Right forelimb (tissue), 1 donor: ENCODE results near the gene BYSL.
"Not testable (repeated sequence)": the region's sequence is repeated elsewhere in the genome, so short reads cannot be mapped to it uniquely, and the experiment has no call there.

Experiments used
- DNase-seq: peaks from one replicate; pipeline ENCODE4 v3.0.0-alpha.2; 2018

The BYSL gene

GRCh38 chr6:41917528-41917927 is 3.8 kb upstream of the BYSL start:
- no peak for DNase-seq

GRCh38 chr6:41921712-41921998 is 356 bp downstream of the BYSL start:
- no peak for DNase-seq

DNA sequence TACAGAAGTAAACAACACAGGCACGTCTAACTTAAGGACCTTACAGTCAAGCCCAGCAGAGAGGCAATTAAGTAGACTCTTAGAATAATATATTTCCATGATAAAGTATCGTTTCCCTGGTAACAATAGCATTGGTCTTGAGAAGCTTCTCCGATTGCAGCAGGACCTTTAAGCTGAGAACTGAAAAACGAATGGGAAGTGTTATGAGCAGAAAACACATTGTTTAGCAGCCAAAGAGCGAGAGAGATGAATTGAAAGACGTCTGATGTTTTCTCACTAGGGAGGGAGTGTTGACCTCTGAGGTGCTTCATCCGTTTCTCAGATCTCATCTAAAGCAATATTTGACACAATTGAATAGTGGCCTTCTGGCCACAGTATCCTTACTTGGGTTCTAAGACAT is 855 bp downstream of the BYSL start:
- DNase-seq: peak; percentile 1

DNA sequence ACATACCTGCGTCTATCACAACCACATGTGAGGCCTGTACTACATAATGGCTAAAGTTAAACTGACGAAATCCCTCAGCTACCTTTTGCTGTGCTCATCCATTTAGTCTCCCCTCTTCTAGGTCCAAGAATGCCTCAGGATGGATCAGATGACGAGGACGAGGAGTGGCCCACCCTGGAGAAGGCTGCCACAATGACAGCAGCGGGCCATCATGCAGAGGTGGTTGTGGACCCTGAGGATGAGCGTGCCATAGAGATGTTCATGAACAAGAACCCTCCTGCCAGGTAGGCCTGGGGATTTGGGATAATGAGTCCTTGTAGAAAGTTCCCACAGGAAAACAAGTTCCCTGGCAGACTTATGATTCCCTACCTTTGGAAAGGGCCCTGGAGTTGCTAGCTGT is 6.0 kb downstream of the BYSL start:
- DNase-seq: no peak

DNA sequence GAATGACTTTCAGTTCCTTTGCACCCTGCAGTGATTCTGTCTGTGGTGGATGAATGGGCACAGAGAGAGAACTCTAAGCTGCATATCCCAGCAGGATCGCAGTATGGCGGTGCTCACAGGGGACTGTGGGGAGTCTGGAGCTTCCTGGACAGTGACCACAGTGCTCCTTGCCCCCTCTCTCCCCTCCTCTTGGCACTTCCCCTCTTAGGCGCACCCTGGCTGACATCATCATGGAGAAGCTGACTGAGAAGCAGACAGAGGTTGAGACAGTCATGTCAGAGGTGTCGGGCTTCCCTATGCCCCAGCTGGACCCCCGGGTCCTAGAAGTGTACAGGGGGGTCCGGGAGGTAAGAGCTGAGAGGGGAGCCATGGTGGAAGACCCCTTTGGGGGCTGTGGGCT is 8.6 kb downstream of the BYSL start:
- no peak for DNase-seq

DNA sequence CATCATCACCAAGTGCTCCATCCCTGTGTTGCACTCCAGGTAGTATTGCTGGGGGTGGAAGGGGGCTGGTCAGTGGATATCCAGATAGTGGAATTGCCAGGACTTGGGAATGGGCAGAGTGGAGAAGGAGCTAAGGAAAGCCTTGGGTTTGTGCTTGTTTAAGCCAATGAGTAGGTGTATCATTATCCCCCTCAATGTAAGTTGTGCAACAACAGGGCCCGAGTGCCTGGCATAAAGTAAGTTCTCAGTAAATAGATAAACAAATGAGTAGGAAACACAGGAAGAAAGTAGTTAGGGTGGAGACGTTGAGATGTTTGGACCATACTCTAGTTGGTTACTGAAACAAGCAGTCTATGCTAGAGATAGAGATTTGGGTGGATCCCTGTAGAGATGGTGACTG is 10.5 kb downstream of the BYSL start:
- DNase-seq: no peak

GRCh38 chr6:41932378-41932777 is 11.1 kb downstream of the BYSL start:
- no peak for DNase-seq

DNA sequence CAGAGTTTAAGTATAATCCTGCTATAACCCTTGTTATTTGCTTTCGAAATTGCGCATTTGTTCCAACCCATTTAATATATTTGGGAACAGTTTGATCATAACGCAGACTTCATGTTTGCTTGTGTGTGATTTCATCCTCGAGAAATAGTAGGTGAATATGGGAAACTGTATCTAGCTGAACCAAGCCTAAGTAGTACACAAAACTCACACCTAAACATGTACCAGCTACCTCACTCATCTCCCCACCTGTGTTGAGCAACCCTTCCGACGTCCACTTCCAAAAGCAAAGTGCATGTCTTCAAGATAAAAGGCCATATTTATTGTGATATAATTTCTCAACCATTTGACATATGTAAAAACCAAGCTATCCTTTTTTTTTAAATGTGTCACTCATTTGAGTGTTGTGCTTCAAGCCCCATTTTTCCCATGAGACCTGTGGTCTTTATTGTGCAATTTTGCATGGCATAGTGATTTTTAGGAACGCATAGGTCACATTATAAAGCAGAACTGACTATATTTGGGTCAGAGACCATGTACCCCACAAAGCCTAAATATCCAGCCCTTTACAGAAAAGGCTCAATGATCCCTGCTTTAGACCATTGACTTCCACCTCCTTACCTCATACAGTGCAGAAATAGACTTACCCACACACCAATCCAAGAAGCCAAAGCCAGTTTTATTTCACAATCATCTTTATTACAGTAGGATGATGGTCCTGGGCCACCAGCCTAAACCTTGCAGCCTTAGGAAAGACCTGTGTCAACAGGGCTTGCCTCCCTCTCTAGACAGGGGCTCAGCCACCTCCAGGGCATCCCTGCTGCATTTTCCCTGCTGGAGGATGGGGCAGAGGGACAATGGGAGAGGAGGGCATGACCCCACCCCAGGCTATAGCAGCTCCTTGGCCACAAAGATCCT is 13.2 kb downstream of the BYSL start:
- no peak for DNase-seq

DNA sequence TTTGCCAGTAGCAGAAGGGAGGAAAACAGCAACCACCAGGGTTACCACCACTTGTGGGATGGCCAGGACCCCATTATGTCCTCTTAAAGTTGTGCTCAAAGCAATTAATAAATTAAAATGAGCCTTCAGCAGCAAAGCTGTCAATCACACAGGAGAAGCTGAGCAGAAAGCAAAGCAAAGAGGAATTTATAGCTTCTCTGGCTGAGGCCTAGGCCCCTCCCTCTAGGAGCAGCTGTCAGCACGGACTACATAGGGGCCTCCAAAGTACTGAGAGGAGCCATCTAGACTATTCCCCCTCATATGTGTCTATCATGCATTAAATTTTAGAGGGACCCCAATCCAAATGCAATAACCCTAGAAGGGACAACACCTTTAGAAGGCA is 13.9 kb downstream of the BYSL start:
- no peak for DNase-seq

DNA sequence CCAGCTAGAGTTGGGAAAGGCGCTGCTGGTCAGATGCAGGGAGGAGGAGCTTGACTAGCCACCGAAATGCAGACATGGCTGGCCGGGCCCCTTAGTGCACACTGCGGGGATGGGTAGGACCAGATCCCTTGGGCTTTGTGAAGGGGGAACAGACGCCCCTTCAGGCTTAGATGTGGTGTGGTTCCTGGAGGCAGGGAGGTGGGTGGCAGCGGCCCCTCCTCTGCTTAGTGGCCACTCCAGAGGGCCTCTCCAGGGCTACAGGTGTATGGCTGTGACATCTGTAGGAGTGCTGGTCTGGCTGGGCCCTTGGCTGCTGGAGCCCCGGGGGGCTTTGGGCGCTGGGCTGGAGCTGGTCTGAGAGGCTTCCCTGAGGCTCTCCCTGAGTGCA is 14.4 kb downstream of the BYSL start:
- DNase-seq: no peak

GRCh38 chr6:41936073-41936837 is 15.0 kb downstream of the BYSL start:
- peak; percentile 64 for DNase-seq

GRCh38 chr6:41937472-41937860 is 16.2 kb downstream of the BYSL start:
- no peak for DNase-seq

DNA sequence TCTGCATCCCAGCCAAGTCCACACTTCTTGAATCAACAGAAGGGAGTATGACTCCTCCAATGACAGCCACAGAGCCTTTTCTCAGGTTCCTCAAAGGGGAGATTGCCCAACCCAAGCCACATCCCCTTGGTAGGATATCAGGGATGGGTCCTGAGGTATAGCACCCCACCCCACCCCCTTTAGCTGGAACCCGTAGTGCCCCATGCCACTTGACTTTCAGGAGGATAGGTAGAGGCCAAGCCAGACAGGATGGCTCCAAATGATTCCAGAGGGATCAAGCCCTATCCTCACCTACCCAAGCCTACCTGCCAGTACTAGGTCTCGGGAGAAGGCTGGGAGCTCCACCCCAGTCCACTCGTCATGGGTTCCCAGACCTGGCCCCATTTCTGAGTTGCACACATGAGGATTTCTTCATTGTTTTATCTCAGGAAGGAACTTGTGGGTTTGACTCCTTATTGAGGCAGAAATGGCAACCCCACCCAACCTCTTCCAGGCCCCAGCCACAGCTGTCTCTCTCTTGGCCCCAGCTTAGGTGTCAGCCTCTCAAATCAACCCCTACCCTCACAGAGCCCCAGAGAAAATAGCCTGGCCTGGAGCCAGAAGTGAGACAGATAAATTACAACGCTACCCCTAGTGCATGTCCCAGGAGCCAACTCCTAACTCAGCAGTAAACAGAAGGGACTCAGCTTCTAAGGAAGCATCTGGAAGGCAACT is 16.7 kb downstream of the BYSL start:
- no peak for DNase-seq

DNA sequence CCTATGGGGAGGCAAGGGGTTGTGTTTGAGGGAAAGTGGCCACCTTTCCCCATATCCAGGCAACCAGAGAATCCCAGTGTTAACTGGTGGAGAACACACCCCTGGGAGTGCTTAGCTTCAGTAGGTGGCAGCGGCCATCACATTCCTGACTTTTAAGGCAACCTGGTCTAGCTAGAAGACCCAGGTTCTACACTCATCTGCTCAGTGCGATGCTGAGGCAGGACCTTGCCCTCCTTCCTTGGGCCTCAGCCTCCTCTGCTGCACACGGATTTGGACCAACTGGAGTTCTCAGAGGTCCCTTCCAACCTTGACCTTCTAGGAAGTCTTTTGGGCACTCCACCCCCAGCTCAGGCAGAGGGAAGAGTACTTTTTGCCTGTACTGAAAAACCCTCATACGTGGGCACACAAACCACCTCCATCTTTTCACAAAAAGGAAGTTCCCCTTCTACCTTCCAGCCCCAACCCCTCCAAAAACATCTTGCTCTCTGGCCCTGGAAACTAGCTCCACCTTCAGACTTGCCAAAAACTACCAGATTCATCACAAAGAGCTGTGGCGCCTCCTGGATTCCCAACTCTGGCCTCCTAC is 17.4 kb downstream of the BYSL start:
- DNase-seq: no peak

GRCh38 chr6:41939176-41939847 is 18.0 kb downstream of the BYSL start:
- peak; percentile 80 for DNase-seq

GRCh38 chr6:41939848-41940758 is 18.8 kb downstream of the BYSL start:
- DNase-seq: peak; percentile 53

- DNase-seq: peak; percentile 68
Observed at GRCh38 chr6:41940759-41941279, 19.5 kb downstream of the BYSL start.

GRCh38 chr6:41941280-41942066 is 20.2 kb downstream of the BYSL start, which contains the start of gene CCND3:
Gene CCND3 (minus strand): TSS chr6:41941808. CDS start chr6:41941649, 159 bp downstream.
- DNase-seq: peak; percentile 93

- DNase-seq: no peak
Observed at GRCh38 chr6:41942067-41942851, 21.0 kb downstream of the BYSL start.

DNA sequence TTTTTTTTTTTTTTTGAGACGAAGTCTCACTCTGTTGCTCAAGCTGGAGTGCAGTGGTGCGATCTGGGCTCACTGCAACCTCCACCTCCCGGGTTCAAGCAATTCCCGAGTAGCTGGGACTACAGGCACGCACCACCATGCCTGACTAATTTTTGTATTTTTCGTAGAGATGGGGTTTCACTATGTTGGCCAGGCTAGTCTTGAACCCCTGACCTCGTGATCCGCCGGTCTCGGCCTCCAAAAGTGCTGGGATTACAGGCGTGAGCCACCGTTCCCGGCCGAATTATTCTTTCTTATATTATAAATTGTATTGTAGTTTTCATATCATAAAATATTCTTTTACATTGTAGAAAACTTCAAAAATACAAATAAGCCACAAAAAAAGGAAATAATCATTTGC is 21.6 kb downstream of the BYSL start:
- DNase-seq: not testable (repeated sequence)
